Measurements from ENCODE around the gene FAM174C.

The FAM174C gene

DNA sequence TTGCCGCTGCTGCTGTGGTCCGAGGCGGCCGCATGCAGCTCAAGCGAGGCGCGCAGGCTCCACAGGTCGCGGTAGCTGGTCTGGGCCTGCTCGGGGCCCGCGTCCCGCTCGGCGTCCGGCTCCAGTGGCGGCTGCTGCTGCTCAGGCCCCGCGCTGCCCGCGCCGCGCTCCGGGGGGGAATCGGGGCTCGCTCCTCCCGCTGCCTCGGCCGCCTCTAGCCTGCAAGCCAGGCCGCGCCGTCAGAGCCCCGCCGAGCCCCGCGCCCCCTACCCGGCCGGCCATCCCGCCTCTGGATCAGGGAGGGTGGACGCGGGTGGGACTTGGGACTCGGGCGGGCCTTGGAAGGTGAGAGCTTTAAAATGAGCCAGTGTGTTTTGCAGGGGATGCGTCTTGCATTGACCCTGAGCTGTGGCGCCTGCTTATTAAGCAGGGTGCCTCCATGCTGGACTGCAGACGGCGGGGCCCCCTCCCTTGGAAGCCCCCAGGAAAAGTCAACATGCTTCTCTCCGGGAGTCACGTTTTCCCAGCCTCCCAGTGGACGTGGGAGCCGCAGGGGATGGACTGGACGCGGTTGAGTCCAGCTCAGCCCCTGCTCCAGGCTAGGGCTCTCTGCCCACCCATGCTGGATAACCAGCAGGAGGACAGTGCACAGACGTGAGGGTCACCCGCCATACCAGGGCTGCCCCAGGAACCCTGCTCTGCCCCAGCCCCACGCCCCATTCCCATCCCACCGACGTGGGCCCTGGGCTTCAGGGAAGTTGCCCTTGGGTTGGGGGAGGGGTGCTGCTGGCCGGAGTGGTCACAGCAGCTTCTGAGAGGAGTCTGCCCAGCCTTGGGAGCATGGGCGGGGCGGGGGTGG lies 45.2 kb upstream of the FAM174C start:
- Histone ChIP-seq H3K4me3 (no peak overlapping the region), H3K27ac (no peak overlapping the region)
- DNase-seq (ENCODE audit: low spot score), result no peak
- TF ChIP-seq CTCF (IDR thresholded peaks at IDR 0.05), result no peak

GRCh38 chr19:1230783-1231489 lies 44.4 kb upstream of the FAM174C start:
- H3K27ac ChIP-seq, result no peak overlapping the region

GRCh38 chr19:1231729-1232637 lies 43.3 kb upstream of the FAM174C start:
- Histone ChIP-seq H3K27ac (peak overlapping the region in 1 of 2 donors; percentile 65), H3K4me3 (no peak overlapping the region)
- TF ChIP-seq CTCF (IDR thresholded peaks at IDR 0.05), result no peak
- no peak for DNase-seq (ENCODE audit: low spot score)

More at GRCh38 chr19:1230783-1231489, 44.4 kb upstream of the FAM174C start:
- no peak overlapping the region for H3K4me3 ChIP-seq
- no peak for TF ChIP-seq CTCF (IDR thresholded peaks at IDR 0.05)
- DNase-seq (ENCODE audit: low spot score), result no peak

GRCh38 chr19:1232652-1233072 lies 42.7 kb upstream of the FAM174C start:
- no peak overlapping the region for H3K4me3 ChIP-seq
- peak overlapping the region in 1 of 2 donors; percentile 65 for H3K27ac ChIP-seq
- no peak for DNase-seq (ENCODE audit: low spot score)
- TF ChIP-seq CTCF (IDR thresholded peaks at IDR 0.05), result no peak

DNA sequence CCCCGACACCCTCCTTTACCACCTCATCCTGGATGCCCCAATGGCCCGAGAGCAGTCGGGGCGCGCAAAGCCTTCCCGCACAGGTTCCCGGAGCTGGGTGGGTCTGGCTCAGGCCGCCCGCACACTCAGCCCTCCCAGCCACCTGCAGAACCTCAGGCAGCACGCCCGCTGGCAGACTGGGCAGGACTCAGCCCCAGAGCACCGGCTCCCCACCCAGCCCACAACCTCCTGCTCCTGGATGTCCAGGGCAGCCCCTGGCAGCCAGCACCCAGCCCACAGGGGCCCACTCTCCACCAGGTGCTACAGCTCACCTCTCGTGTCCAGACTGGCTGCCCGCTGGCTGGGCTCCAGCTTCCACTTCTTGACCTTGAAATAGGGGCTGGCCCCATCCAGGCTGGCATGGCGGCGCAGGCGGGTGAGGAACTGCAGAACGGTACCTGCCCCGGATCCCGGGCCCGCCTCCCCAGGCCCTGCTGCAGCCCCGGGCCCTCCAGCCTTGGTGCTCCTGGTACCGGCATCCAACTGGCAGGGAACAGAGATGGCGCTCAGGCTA lies 42.1 kb upstream of the FAM174C start:
- Histone ChIP-seq H3K4me3 (no peak overlapping the region), H3K27ac (peak overlapping the region in 1 of 2 donors; percentile 65)
- DNase-seq (ENCODE audit: low spot score), result no peak
- no peak for TF ChIP-seq CTCF (IDR thresholded peaks at IDR 0.05)
